Ectodermal cell (in vitro differentiated cells): ENCODE results near the gene TXNL1.
"Not testable (repeated sequence)": the region's sequence is repeated elsewhere in the genome, so short reads cannot be mapped to it uniquely, and the experiment has no call there.

Experiments used
- H3K27ac ChIP-seq: 2 replicates; pipeline ENCODE4 v1.7.0; 2013; ENCODE audit warnings: mild to moderate bottlenecking, low read depth, low read length; ENCODE audit not compliant: insufficient read depth, poor library complexity, severe bottlenecking
- H3K27me3 ChIP-seq: 2 replicates; pipeline ENCODE4 v1.7.0; 2013; ENCODE audit warnings: mild to moderate bottlenecking, low read length; ENCODE audit not compliant: insufficient read depth, control insufficient read depth, poor library complexity, severe bottlenecking
- H3K36me3 ChIP-seq: one replicate; pipeline ENCODE4 v1.7.0; 2013; ENCODE audit warnings: low read length; ENCODE audit not compliant: control insufficient read depth, insufficient read depth
- H3K4me1 ChIP-seq: one replicate; pipeline ENCODE4 v1.7.0; 2013; ENCODE audit warnings: low read length; ENCODE audit not compliant: control insufficient read depth, insufficient read depth
- H3K4me3 ChIP-seq: 2 replicates; pipeline ENCODE4 v1.7.0; 2013; ENCODE audit warnings: low read depth, low read length, control low read depth; ENCODE audit not compliant: insufficient read depth
- H3K9me3 ChIP-seq: 2 replicates; pipeline ENCODE4 v1.7.0; 2013; ENCODE audit warnings: mild to moderate bottlenecking, low read length, moderate library complexity; ENCODE audit not compliant: control insufficient read depth
- WGBS, 2 experiments: methylation state at CpG; one replicate each; pipeline ENCODE4 v1.1.7; 2013; ENCODE audit warnings: missing lambda C conversion rate in 2 of 2; 5-methylcytosine and 5-hydroxymethylcytosine counted together

TXNL1 gene

DNA sequence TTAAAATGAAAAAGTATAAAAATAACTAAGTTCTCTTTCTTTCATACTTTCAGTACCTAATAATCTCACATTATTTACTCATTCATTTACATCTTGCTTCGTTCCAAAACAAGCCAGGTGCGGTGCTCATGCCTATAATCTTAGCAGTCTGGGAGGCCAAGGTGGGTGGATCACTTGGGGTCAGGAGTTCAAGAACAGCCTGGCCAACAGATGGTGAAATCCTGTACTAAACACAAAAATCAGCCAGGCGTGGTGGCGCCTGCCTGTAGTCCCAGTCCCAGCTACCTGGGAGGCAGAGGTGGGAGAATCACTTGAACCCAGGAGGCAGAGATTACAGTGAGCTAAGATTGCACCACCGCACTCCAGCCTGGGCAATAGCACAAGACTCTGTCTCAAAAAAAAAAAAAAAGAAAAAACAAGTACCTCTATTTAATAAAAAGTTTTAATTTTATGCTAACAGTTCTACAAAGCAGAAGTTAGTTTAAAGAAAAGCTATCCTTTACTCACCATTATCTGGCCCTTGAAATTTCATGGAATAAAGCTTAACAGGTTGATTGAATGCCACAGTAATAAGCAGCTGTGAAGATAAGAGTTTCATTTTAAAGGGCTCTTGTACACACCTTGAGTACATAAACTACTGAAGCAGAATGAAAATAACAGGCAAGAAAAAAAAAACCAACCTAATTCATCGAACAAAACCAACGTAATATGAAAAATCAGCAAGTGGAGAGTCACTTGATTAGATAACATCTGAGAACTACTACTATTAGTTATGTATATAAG, 22.5 kb downstream of the TXNL1 start:
- H3K4me1 ChIP-seq: no peaks in the 10 kb centered on the region
- H3K27ac ChIP-seq: no peak overlapping the region
- H3K9me3 ChIP-seq: no peaks in the 10 kb centered on the region
- H3K36me3 ChIP-seq: peaks cover 27% of the 10 kb centered on the region
- H3K27me3 ChIP-seq: no peaks in the 10 kb centered on the region
- H3K4me3 ChIP-seq: no peak overlapping the region
- 73 to 84% methylated on average over 5 to 7 of the region's 7 CpGs for WGBS, 2 experiments

GRCh38 chr18:56606618-56607017, 31.8 kb downstream of the TXNL1 start:
- Histone ChIP-seq H3K27ac (no peak overlapping the region), H3K4me3 (no peak overlapping the region), H3K27me3 (no peaks in the 10 kb centered on the region), H3K4me1 (no peaks in the 10 kb centered on the region), H3K9me3 (no peaks in the 10 kb centered on the region), H3K36me3 (peaks cover 20% of the 10 kb centered on the region)
- WGBS, 2 experiments: 90 to 93% methylated on average over 2 of the region's 2 CpGs

DNA sequence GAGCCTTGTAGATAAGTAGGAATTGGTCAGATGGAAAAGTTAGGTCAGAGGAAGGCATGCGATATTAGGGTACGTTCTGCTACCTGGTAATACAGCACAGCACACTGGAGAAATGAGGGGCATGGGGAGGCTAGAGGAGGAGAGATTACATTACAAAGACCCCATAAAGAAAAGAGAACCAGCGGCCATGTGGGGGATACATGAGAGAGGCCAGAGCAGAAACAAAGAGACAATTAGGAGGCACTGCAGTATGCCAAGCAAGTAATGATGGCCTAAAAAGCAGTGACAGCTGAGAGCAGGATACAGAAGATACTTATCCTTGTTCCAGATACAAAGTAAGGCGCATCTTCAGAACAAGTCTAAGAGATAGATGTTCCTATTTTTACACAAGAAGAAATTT, 40.0 kb downstream of the TXNL1 start:
- H3K27me3 ChIP-seq: no peaks in the 10 kb centered on the region
- H3K36me3 ChIP-seq: no peaks in the 10 kb centered on the region
- no peaks in the 10 kb centered on the region for H3K9me3 ChIP-seq
- no peak overlapping the region for H3K27ac ChIP-seq
- peaks cover 8% of the 10 kb centered on the region for H3K4me1 ChIP-seq
- WGBS, 2 experiments: 58 to 64% methylated on average over 4 of the region's 4 CpGs
- no peak overlapping the region for H3K4me3 ChIP-seq

- 85 to 95% methylated on average over 3 to 4 of the region's 4 CpGs for WGBS, 2 experiments
- H3K4me1 ChIP-seq: peaks cover 8% of the 10 kb centered on the region
- H3K27ac ChIP-seq: no peak overlapping the region
- H3K36me3 ChIP-seq: no peaks in the 10 kb centered on the region
- no peaks in the 10 kb centered on the region for H3K9me3 ChIP-seq
- H3K27me3 ChIP-seq: no peaks in the 10 kb centered on the region
- H3K4me3 ChIP-seq: no peak overlapping the region
These were observed 44.5 kb downstream of the TXNL1 start for GRCh38 chr18:56593906-56594305.

DNA sequence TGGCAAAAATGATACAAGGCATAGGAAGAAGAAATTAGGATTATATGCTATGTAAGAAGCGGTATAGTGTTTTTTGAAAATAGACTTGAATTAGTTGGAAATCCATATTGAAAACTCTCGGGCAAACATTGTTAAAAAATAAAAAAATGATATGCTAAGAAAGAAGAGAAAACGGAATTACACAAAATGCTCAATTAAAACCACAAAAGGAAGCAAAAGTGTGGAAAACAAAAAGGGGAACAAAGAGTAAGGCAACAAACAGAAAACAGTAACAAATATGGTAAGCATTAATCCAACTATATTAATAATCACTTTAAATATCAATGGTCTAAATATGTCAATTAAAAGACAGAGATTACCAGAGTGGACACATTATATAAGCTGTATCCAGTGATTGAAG, 58.4 kb downstream of the TXNL1 start:
- no peaks in the 10 kb centered on the region for H3K9me3 ChIP-seq
- no peak overlapping the region for H3K4me3 ChIP-seq
- H3K27me3 ChIP-seq: no peaks in the 10 kb centered on the region
- 0 to 69% methylated on average over 1 to 3 of the region's 3 CpGs for WGBS, 2 experiments
- H3K4me1 ChIP-seq: no peaks in the 10 kb centered on the region
- no peaks in the 10 kb centered on the region for H3K36me3 ChIP-seq
- no peak overlapping the region for H3K27ac ChIP-seq

DNA sequence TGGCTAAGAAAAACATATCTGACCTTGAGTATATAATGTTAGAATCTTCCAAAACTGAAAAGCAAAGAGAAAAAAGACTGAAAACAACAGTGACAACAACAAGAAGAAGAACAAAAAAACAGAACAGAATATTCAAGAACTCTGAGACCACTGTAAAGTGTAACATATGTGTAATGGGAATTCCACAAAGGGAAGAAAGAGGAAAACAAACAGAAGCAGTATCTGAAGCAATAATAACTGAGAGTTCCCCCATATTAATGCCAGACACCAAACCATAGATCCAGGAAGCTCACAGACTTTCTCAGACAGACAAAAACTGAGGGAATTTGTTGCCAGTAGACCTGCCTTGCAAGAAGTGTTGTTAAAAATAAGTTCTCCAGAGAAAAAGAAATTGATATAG, 58.9 kb downstream of the TXNL1 start:
- H3K27me3 ChIP-seq: no peaks in the 10 kb centered on the region
- no peaks in the 10 kb centered on the region for H3K4me1 ChIP-seq
- H3K4me3 ChIP-seq: no peak overlapping the region
- H3K9me3 ChIP-seq: no peaks in the 10 kb centered on the region
- H3K36me3 ChIP-seq: no peaks in the 10 kb centered on the region
- H3K27ac ChIP-seq: no peak overlapping the region

DNA sequence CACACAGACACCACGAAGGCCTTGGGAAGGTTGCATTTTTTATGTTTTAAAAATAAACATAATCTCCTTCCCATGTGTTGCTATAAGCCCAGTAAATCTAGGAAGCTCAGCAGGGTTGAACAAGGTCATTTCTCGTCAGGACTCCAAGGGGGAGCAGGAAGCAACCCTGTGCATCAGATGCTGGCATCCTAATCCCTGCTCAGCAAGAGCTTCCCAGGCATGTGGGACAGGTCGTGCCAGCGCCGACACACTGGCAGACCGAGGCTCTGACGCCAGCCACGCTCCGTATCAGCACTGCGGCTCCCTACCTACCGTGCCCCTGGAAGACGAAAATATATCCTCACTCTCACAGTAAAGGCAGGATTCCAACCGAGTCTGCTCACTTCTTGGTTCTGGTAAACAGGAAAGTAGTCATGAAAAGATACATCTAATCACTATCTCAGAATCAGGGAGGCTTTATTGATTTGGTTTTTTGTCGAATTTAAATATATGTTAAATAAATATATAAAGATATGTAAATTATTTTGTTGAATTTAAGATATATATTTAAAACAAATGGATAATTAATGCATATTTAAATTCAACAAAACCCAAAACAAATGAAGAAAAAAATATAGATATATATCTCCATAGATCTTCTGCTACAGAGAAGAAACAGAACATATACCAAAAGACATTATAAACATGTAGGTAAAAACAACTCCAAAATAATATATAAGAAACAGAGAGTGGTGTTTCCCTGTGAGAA, 61.4 kb downstream of the TXNL1 start:
- Histone ChIP-seq H3K9me3 (no peaks in the 10 kb centered on the region), H3K27me3 (no peaks in the 10 kb centered on the region), H3K4me1 (no peaks in the 10 kb centered on the region), H3K27ac (no peak overlapping the region), H3K36me3 (no peaks in the 10 kb centered on the region), H3K4me3 (no peak overlapping the region)
- 39 to 44% methylated on average over 12 of the region's 14 CpGs for WGBS, 2 experiments

DNA sequence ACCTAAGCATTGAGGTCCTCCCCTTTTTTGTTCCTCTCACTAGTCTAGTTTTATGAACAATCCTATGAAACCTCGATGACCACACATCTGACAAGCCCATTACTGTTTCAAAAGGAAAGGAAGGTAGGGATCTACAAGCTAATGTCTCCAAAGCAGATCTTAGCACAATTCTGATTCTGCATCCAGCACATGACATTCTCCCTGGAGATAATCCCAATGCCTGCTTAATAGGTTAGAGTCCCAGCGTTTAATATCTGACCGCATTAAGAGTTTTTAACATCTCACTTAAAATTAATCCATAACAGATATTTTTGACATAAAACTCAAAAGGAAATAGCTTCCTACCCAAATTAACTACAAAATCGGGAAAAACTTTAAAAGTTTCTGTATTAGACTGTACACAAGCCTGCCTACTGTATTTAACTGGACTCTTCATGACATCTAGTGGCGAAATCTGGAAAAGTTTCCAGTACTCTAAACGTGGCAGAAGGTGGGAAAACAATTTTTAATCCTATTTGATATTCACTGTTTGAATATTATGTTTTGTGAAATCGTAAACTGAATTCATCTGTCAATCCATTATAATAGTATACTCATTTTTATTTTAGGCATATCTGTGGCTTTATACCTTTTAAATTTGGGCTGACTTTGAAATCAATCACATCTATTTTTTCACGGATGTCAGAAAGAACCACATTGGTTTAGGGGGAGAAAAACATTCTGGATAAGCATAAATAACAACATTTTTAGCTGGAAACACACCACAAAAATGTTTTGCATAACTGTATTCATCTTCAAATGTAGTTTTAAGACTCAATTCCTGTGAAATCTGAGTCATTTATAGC, 62.4 kb downstream of the TXNL1 start:
- Histone ChIP-seq H3K36me3 (no peaks in the 10 kb centered on the region), H3K9me3 (no peaks in the 10 kb centered on the region), H3K27me3 (no peaks in the 10 kb centered on the region), H3K27ac (no peak overlapping the region), H3K4me3 (no peak overlapping the region), H3K4me1 (no peaks in the 10 kb centered on the region)
- 51 to 52% methylated on average over 6 to 7 of the region's 8 CpGs for WGBS, 2 experiments

DNA sequence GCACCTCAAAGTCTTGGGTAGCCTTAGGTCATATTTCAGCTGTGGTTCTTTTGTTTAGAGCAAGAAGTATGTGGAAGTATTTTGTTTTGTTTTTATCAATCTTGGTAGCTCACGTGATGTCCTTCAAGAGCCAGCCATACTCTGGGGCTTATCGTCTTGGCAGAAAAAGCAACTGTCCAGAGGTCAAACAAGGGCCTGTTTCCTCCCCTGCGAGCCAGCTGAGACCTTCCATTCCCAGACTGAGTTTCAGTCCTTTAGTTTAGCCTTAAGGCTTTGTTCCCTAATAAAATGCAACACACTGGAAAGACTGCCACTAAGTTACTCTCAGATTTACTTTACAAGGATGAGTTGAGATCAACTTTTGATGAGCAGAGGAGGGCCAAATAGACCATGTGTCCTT, 63.5 kb downstream of the TXNL1 start:
- Histone ChIP-seq H3K27ac (no peak overlapping the region), H3K27me3 (no peaks in the 10 kb centered on the region), H3K4me3 (no peak overlapping the region), H3K36me3 (no peaks in the 10 kb centered on the region), H3K4me1 (no peaks in the 10 kb centered on the region), H3K9me3 (no peaks in the 10 kb centered on the region)
- 90 to 91% methylated on average over 3 of the region's 3 CpGs for WGBS, 2 experiments

GRCh38 chr18:56572267-56572666, 66.1 kb downstream of the TXNL1 start:
- not testable (repeated sequence) for H3K9me3 ChIP-seq, H3K4me3 ChIP-seq, H3K27ac ChIP-seq, H3K4me1 ChIP-seq, H3K27me3 ChIP-seq, H3K36me3 ChIP-seq
- whole genome bisulfite sequencing, 2 experiments: 96 to 97% methylated on average over 36 of the region's 36 CpGs
